Activated CD4-positive, CD25-positive, alpha-beta regulatory T cell treated with anti-CD3 and anti-CD28 coated beads, Interleukin-2, amount 50 U/mL, for 16 hours (primary cell): Measurements from ENCODE around the gene BCKDHB.
"Not testable (repeated sequence)": the region's sequence is repeated elsewhere in the genome, so short reads cannot be mapped to it uniquely, and the experiment has no call there.

Experiments used
- DNase-seq: peaks from one replicate; pipeline ENCODE4 v3.0.0-alpha.2; 2020; ENCODE audit warnings: low read depth, low spot score

BCKDHB gene

GRCh38 chr6:80206758-80207157 lies 100.3 kb downstream of the BCKDHB start:
- no peak for DNase-seq

GRCh38 chr6:80209430-80209829 lies 103.0 kb downstream of the BCKDHB start:
- no peak for DNase-seq

- DNase-seq = no peak
Measured at GRCh38 chr6:80210618-80211017, 104.1 kb downstream of the BCKDHB start.

- DNase-seq = no peak
Measured at GRCh38 chr6:80211286-80211685, 104.8 kb downstream of the BCKDHB start.

- DNase-seq = not testable (repeated sequence)
Measured at GRCh38 chr6:80211890-80212289, 105.4 kb downstream of the BCKDHB start.

GRCh38 chr6:80214436-80215022 lies 108.1 kb downstream of the BCKDHB start:
- no peak for DNase-seq

- no peak for DNase-seq
Measured at GRCh38 chr6:80215063-80215462, 108.6 kb downstream of the BCKDHB start.

- no peak for DNase-seq
Measured at GRCh38 chr6:80217794-80218193, 111.3 kb downstream of the BCKDHB start.

- DNase-seq = no peak
Measured at GRCh38 chr6:80223743-80224212, 117.3 kb downstream of the BCKDHB start.

GRCh38 chr6:80226151-80226550 lies 119.7 kb downstream of the BCKDHB start:
- no peak for DNase-seq

- no peak for DNase-seq
Measured at GRCh38 chr6:80226699-80227098, 120.2 kb downstream of the BCKDHB start.

GRCh38 chr6:80227545-80228105 lies 121.2 kb downstream of the BCKDHB start:
- DNase-seq = no peak

GRCh38 chr6:80233262-80233661 lies 126.8 kb downstream of the BCKDHB start:
- DNase-seq = no peak

GRCh38 chr6:80233958-80234357 lies 127.5 kb downstream of the BCKDHB start:
- DNase-seq = no peak

GRCh38 chr6:80234401-80234800 lies 127.9 kb downstream of the BCKDHB start:
- DNase-seq = no peak

GRCh38 chr6:80234908-80235307 lies 128.4 kb downstream of the BCKDHB start:
- no peak for DNase-seq

GRCh38 chr6:80235647-80236046 lies 129.2 kb downstream of the BCKDHB start:
- no peak for DNase-seq

GRCh38 chr6:80238754-80239153 lies 132.3 kb downstream of the BCKDHB start:
- DNase-seq = not testable (repeated sequence)

- DNase-seq = no peak
Measured at GRCh38 chr6:80245043-80245442, 138.6 kb downstream of the BCKDHB start.

- no peak for DNase-seq
Measured at GRCh38 chr6:80249897-80250296, 143.4 kb downstream of the BCKDHB start.

GRCh38 chr6:80250391-80250997 lies 144.0 kb downstream of the BCKDHB start:
- no peak for DNase-seq

GRCh38 chr6:80251321-80251720 lies 144.8 kb downstream of the BCKDHB start:
- no peak for DNase-seq

- DNase-seq = no peak
Measured at GRCh38 chr6:80254716-80255115, 148.2 kb downstream of the BCKDHB start.
